Measurements from ENCODE around the gene KANTR. TPM values are rescaled to one million over a fixed set of nuclear protein-coding genes. Genes with fewer than 3 reads are reported as not detected.

The KANTR gene
- total and polyA plus RNA-seq, 2 of the 4 experiments (the other 2 are of a cell fraction) = 1.6 to 6.3 TPM

DNA sequence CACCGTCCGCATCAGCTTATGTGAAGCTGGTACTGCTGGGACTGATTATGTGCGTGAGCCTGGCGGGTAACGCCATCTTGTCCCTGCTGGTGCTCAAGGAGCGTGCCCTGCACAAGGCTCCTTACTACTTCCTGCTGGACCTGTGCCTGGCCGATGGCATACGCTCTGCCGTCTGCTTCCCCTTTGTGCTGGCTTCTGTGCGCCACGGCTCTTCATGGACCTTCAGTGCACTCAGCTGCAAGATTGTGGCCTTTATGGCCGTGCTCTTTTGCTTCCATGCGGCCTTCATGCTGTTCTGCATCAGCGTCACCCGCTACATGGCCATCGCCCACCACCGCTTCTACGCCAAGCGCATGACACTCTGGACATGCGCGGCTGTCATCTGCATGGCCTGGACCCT is 17.3 kb upstream of the KANTR start:
- TF ChIP-seq MXI1 (IDR thresholded peaks at IDR 0.05; ENCODE audit: borderline replicate concordance, low read depth, low read length) = no peak
- no peak for TF ChIP-seq RFX5 (IDR thresholded peaks at IDR 0.05; ENCODE audit: low read depth, low read length)
- no peak for TF ChIP-seq SMC3 (IDR thresholded peaks at IDR 0.05; ENCODE audit: low read depth, low read length)
- no peak for TF ChIP-seq BHLHE40 (IDR thresholded peaks at IDR 0.05; ENCODE audit: low read depth, low read length)
- TF ChIP-seq, protein P1, sequence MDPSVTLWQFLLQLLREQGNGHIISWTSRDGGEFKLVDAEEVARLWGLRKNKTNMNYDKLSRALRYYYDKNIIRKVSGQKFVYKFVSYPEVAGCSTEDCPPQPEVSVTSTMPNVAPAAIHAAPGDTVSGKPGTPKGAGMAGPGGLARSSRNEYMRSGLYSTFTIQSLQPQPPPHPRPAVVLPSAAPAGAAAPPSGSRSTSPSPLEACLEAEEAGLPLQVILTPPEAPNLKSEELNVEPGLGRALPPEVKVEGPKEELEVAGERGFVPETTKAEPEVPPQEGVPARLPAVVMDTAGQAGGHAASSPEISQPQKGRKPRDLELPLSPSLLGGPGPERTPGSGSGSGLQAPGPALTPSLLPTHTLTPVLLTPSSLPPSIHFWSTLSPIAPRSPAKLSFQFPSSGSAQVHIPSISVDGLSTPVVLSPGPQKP (IDR thresholded peaks at IDR 0.05; ENCODE audit: borderline replicate concordance, low read depth, low read length) = no peak
- no peak for TF ChIP-seq RCOR1 (IDR thresholded peaks at IDR 0.05; ENCODE audit: insufficient replicate concordance, low read length)
- Histone ChIP-seq H2BK15ac (ENCODE audit: low read depth, low read length) (no peak overlapping the region), H3K4me1 (ENCODE audit: control insufficient read depth, insufficient read depth, low read length) (peaks cover 4% of the 10 kb centered on the region), H2AK9ac (replicated peaks; ENCODE audit: low read depth, low read length, poor library complexity) (no peak overlapping the region), H2BK5ac (ENCODE audit: low read depth, low read length, poor library complexity, severe bottlenecking) (no peak overlapping the region), H3K4ac (ENCODE audit: low read depth, low read length) (no peak overlapping the region), H3K4me3 (ENCODE audit: insufficient read depth, low read depth, low read length) (no peak overlapping the region), H3K79me1 (ENCODE audit: low read depth in 1 of 2, low read length in 2 of 2) (peaks cover 0 to 14% of the 10 kb centered on the region in 2 experiments; a peak in 2 of 4 replicates), H3K14ac (replicated peaks; ENCODE audit: low read depth, low read length) (no peak overlapping the region), H3K56ac (ENCODE audit: extremely low read depth, insufficient read depth, low read length) (no peak overlapping the region), H4K91ac (ENCODE audit: insufficient read depth, low read depth, low read length) (no peak overlapping the region), H2AK5ac (ENCODE audit: low read depth, low read length) (no peak overlapping the region), H3K4me2 (ENCODE audit: low read depth, low read length) (no peak overlapping the region), H3K27me3 (ENCODE audit: control insufficient read depth, insufficient read depth, low read length) (no peaks in the 10 kb centered on the region; the same call in 1 of the 2 replicates), H4K20me1 (ENCODE audit: insufficient read depth, low read length) (peaks cover 7% of the 10 kb centered on the region), H2BK120ac (ENCODE audit: low read depth, low read length) (no peak overlapping the region), H2BK20ac (ENCODE audit: low read depth, low read length) (no peak overlapping the region), H3K9ac (ENCODE audit: low read depth, low read length) (no peak overlapping the region), H3K18ac (ENCODE audit: low read depth, low read length) (no peak overlapping the region), H3K23ac (ENCODE audit: low read depth, low read length) (no peak overlapping the region), H3K36me3 (ENCODE audit: control insufficient read depth, insufficient read depth, low read length) (peaks cover 13% of the 10 kb centered on the region), H3K27ac (ENCODE audit: insufficient read depth, low read length) (no peak overlapping the region), H2AFZ (replicated peaks; ENCODE audit: low read length, poor library complexity) (no peak overlapping the region), H3K9me1 (ENCODE audit: insufficient read depth, low read length) (peaks cover 3% of the 10 kb centered on the region; the same call in 1 of the 2 replicates), H3K9me3 (ENCODE audit: control insufficient read depth, insufficient read depth, low read length) (no peaks in the 10 kb centered on the region), H4K8ac (ENCODE audit: low read depth in 2 of 2, low read length in 2 of 2) (no peak overlapping the region), H4K5ac (ENCODE audit: low read depth, low read length) (no peak overlapping the region)
- no TSS peak for BruUV-seq (replicated peaks)
- ChIA-PET CTCF (no interaction called here), POLR2A (ENCODE audit: unreplicated experiment) (no interaction called here)
- dilution Hi-C loops (cut with HindIII; ENCODE audit: low sequenced_read_pairs, unreplicated experiment) (no loop called here), intact Hi-C loops (cut with micrococcal nuclease) (no loop called here), in situ Hi-C loops (cut with MboI; ENCODE audit: low sequenced_read_pairs) (no loop called here)
- ATAC-seq (ENCODE audit: low read depth) (no peak), DNase-seq (no peak)
- 89% methylated on average over 21 of the region's 21 CpGs; no CpG with 5 or more reads in 1 of the 2 experiments for WGBS, 2 experiments (ENCODE audit: extremely low coverage in 2 of 2, insufficient read length in 1 of 2)
